K562 (cell line): Measurements from ENCODE around the gene SLC10A1. TPM values are rescaled to one million over a fixed set of nuclear protein-coding genes. Genes with fewer than 3 reads are reported as not detected.

ENCODE experiments used
- ATAC-seq: fragments of 200-7000 bp; cut with Tn5 transposase; 3 replicates; pipeline ENCODE4 v1.9.1; 2020; ENCODE audit warnings: moderate library complexity
- BruUV-seq: library from RNA; stranded (reverse); fragments of 400-500 nt; replicated peaks from 2 replicates; lab custom pipeline; 2021; lab: Mats Ljungman, UMichigan
- CTCF ChIA-PET: fragments of 300-600 bp; formaldehyde crosslinking; extraction: SDS; loops from one replicate; lab custom pipeline; 2021; ENCODE audit warnings: low intra/inter-chr PET ratio; lab: Yijun Ruan, JAX
- POLR2A ChIA-PET: fragments of 300-600, 350-650 bp; sonication (Branson Sonifier 250); formaldehyde crosslinking; extraction: SDS; loops from one replicate; lab custom pipeline; 2021; ENCODE audit warnings: antibody characterized with exemption, inconsistent platforms; lab: Yijun Ruan, JAX
- DNase-seq, 4 experiments: peaks; one replicate each; pipeline versions ENCODE4 v3.0.0 to v3.0.0-alpha.2; 2011 to 2018; ENCODE audit warnings: low spot score in 3 of 4, mixed read lengths in 3 of 4; ENCODE audit errors: extremely low read depth in 1 of 4
- FAIRE-seq: peaks from 2 replicates; lab custom pipeline; 2011; peaks lifted over from hg19 to GRCh38; lab: Jason Lieb, UNC
- H2AFZ ChIP-seq: 2 replicates; pipeline ENCODE4 v1.6.0; 2011; ENCODE audit warnings: low read depth, low read length, control low read depth, inconsistent platforms
- H3K27ac ChIP-seq: fragments of 200-600 bp; 3 replicates; pipeline ENCODE4 v1.8.0; 2011; ENCODE audit warnings: low read depth, mild to moderate bottlenecking, control low read depth, inconsistent platforms, low read length, moderate library complexity, mixed read lengths; ENCODE audit errors: extremely low read depth
- H3K27me3 ChIP-seq, 2 experiments: fragments of 300-600 bp in 1 of 2; 2 replicates in 1 of 2; 3 replicates in 1 of 2; pipeline versions ENCODE4 v1.6.0 to v1.8.0; 2011; ENCODE audit warnings: inconsistent platforms in 2 of 2, low read length in 2 of 2, mild to moderate bottlenecking in 1 of 2, mixed read lengths in 1 of 2, moderate library complexity in 1 of 2; ENCODE audit not compliant: control insufficient read depth in 2 of 2, insufficient read depth in 2 of 2
- H3K36me3 ChIP-seq: fragments of 300-600 bp; 3 replicates; pipeline ENCODE4 v1.8.0; 2011; ENCODE audit warnings: mild to moderate bottlenecking, low read length, inconsistent platforms; ENCODE audit not compliant: control insufficient read depth, insufficient read depth
- H3K4me1 ChIP-seq, 2 experiments: fragments of 200-600 bp in 1 of 2; replicated peaks in 1 of 2; 2 replicates in 1 of 2; 3 replicates in 1 of 2; pipeline versions ENCODE4 v1.5.1 to v1.8.0; 2011; ENCODE audit warnings: inconsistent platforms in 2 of 2, low read length in 2 of 2, mild to moderate bottlenecking in 1 of 2, mixed read lengths in 1 of 2, moderate library complexity in 1 of 2; ENCODE audit not compliant: control insufficient read depth in 2 of 2, insufficient read depth in 2 of 2
- H3K4me2 ChIP-seq: 2 replicates; pipeline ENCODE4 v1.6.1; 2011; ENCODE audit warnings: low read length, control low read depth, inconsistent platforms, mixed read lengths; ENCODE audit not compliant: insufficient read depth
- H3K4me3 ChIP-seq: fragments of 200-600 bp; sonication (generic), shearing (Covaris generic); 2 replicates; pipeline ENCODE4 v1.5.1; 2016; ENCODE audit warnings: control low read depth, inconsistent platforms
- H3K79me2 ChIP-seq: fragments of 200-600 bp; 3 replicates; pipeline ENCODE4 v1.8.0; 2011; ENCODE audit warnings: low read length, inconsistent platforms; ENCODE audit not compliant: control insufficient read depth, insufficient read depth
- H3K9ac ChIP-seq, 2 experiments: 2 replicates each; pipeline versions ENCODE4 v1.6.0 to v1.6.1; 2011; ENCODE audit warnings: low read depth in 2 of 2, low read length in 2 of 2, control low read depth in 1 of 2, inconsistent platforms in 1 of 2, mild to moderate bottlenecking in 1 of 2, mixed read lengths in 1 of 2; ENCODE audit not compliant: insufficient read depth in 1 of 2
- H3K9me1 ChIP-seq: one replicate; pipeline ENCODE4 v1.6.0; 2011; ENCODE audit warnings: inconsistent platforms, mild to moderate bottlenecking, low read length, moderate library complexity; ENCODE audit not compliant: control insufficient read depth, insufficient read depth
- H3K9me3 ChIP-seq: replicated peaks from 2 replicates; pipeline ENCODE4 v1.5.1; 2011; ENCODE audit warnings: low read depth, low read length, inconsistent platforms; ENCODE audit not compliant: control insufficient read depth, insufficient read depth
- H4K20me1 ChIP-seq: replicated peaks from 2 replicates; pipeline ENCODE4 v1.6.1; 2011; ENCODE audit warnings: low read length, inconsistent platforms, mixed read lengths; ENCODE audit not compliant: control insufficient read depth, insufficient read depth
- BRCA1 ChIP-seq, 2 experiments: fragments of 450-650 bp in 1 of 2; sonication (generic) in 1 of 2; formaldehyde crosslinking in 1 of 2; IDR thresholded peaks; 2 replicates each; pipeline versions ENCODE4 v1.5.0 to v1.6.1; 2017 to 2020; ENCODE audit warnings: mild to moderate bottlenecking in 1 of 2, missing genetic modification reagents in 1 of 2
- ZNF507 ChIP-seq: conservative IDR thresholded peaks from 2 replicates; pipeline ENCODE4 v1.6.1; 2017; ENCODE audit warnings: missing genetic modification characterization, missing compliant biosample characterization
- WGBS: fragments of 100-300 bp; shearing (Covaris generic); methylation state at CpG from one replicate; pipeline ENCODE4 v1.1.6; 2016; ENCODE audit warnings: low coverage, mixed read lengths; ENCODE audit not compliant: insufficient coverage; ENCODE audit errors: missing lambda C conversion rate; 5-methylcytosine and 5-hydroxymethylcytosine counted together
- in situ Hi-C: fragments of 300-500 bp; cut with MboI; formaldehyde crosslinking; loops from 4 replicates; pipeline ENCODE4 v1.15.0; 2018; ENCODE audit warnings: inconsistent platforms, mixed read lengths
- intact Hi-C: fragments of 100-400 bp; cut with micrococcal nuclease; formaldehyde crosslinking; loops from 2 replicates; pipeline ENCODE4 v1.14.2; 2022
- polyA plus RNA-seq, 8 experiments: library from polyadenylated mRNA; depleted of rRNA in 4 of 8; stranded (reverse) in 5 of 8; unstranded in 3 of 8; fragments of >200 nt; fragmentation: Nextera tagmentation in 2 of 8; fragmentation: Illumina TruSeq in 1 of 8; extraction: Ambion mirVana in 2 of 8; extraction: Trizol in 1 of 8; gene quantifications; 2 replicates each; pipeline versions ENCODE4 v1.2.1 to v1.2.3, GENCODE V29; 2011 to 2014; ENCODE audit warnings: inconsistent platforms in 1 of 8, missing spikeins in 1 of 8
- total RNA-seq, 7 experiments: library from RNA; depleted of rRNA in 6 of 7; stranded (reverse); fragments of >200 nt in 6 of 7; fragmentation: Illumina TruSeq in 2 of 7; extraction: Trizol in 2 of 7; gene quantifications; 2 replicates each; pipeline versions ENCODE4 v1.2.1 to v1.2.3, GENCODE V29; 2011 to 2021; ENCODE audit warnings: low replicate concordance in 1 of 7

The SLC10A1 gene
- total and polyA plus RNA-seq, 9 of the 15 experiments (the other 6 are each of a cell fraction or from before 2014, with no cell fraction given), result not detected

DNA sequence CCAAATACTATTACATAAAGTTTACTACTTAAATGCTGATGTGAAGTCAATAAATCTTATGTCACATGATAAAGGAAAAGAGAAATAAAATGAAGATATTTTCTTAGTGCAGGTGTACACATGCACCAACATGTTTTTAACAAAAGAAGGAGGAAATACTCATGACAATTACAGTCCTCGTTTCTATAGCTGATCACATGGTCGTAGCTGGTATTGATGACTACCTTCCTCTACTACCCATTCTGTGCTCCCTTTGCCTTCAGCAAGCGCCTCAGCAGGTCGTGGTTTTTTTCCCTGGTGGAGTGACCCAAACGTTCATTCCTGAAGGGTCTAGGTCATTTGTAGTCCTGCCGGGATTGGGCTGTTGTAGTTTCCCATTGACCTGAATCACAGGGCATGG lies 25.4 kb upstream of the SLC10A1 start:
- in situ Hi-C loops, result no loop called here
- POLR2A ChIA-PET, result no interaction called here
- Histone ChIP-seq H3K27me3 (peaks cover 0 to 11% of the 10 kb centered on the region in 2 experiments; a peak in 1 of 5 replicates), H3K9me3 (no peaks in the 10 kb centered on the region), H3K9me1 (no peaks in the 10 kb centered on the region), H3K9ac (no peak overlapping the region), H3K79me2 (no peaks in the 10 kb centered on the region), H3K36me3 (no peaks in the 10 kb centered on the region), H4K20me1 (no peaks in the 10 kb centered on the region), H3K27ac (no peak overlapping the region), H2AFZ (no peak overlapping the region), H3K4me1 (no peaks in the 10 kb centered on the region), H3K4me2 (no peak overlapping the region), H3K4me3 (no peak overlapping the region)
- ATAC-seq (no peak), FAIRE-seq (no peak), DNase-seq (no peak)
- intact Hi-C loops, result no loop called here
- WGBS, result 2% methylated on average over 6 of the region's 6 CpGs
- BruUV-seq, result no TSS peak
- CTCF ChIA-PET, result no interaction called here
- TF ChIP-seq ZNF507 (tag), result no peak

DNA sequence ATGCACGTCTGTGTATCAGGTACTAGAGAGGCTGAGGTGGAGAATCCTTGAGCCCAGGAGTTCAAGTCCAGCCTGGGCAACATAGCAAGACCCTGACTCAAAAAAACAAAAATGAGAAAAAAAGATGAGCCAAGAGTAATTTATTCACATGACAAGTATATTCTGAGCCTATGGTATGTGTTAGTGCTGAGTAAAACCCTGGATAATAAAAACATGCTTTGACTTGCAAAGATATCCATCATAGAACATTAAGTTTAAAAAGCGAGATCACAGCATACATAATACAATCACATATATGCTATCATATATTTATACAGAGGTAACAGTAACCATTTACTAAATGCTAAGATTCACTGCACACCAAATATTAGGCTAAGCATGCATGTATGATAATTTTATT lies 23.9 kb upstream of the SLC10A1 start:
- Histone ChIP-seq H3K4me1 (no peaks in the 10 kb centered on the region), H3K9me3 (no peaks in the 10 kb centered on the region), H3K4me3 (no peak overlapping the region), H3K9me1 (no peaks in the 10 kb centered on the region), H2AFZ (no peak overlapping the region), H3K36me3 (no peaks in the 10 kb centered on the region), H3K4me2 (no peak overlapping the region), H4K20me1 (no peaks in the 10 kb centered on the region), H3K9ac (no peak overlapping the region), H3K27me3 (peaks cover 2 to 23% of the 10 kb centered on the region in 2 experiments; a peak in 3 of 5 replicates), H3K27ac (no peak overlapping the region), H3K79me2 (no peaks in the 10 kb centered on the region)
- no peak for DNase-seq
- ChIA-PET POLR2A (no interaction called here), CTCF (no interaction called here)
- intact Hi-C loops (no loop called here), in situ Hi-C loops (no loop called here)
- WGBS, result 8% methylated on average over 2 of the region's 2 CpGs
- no peak for TF ChIP-seq BRCA1 (IDR thresholded peaks at IDR 0.05)
- no peak for TF ChIP-seq BRCA1 (CRISPR knock-in tag; IDR thresholded peaks at IDR 0.05)
- no peak for FAIRE-seq
- no TSS peak for BruUV-seq
- ATAC-seq, result no peak
